Osteocyte (in vitro differentiated cells): ENCODE measurements around the gene SLIT1. TPM values are rescaled to one million over a fixed set of nuclear protein-coding genes. Genes with fewer than 3 reads are reported as not detected.

ENCODE experiments used
- DNase-seq: peaks from one replicate; pipeline ENCODE4 v3.0.0; 2021; ENCODE audit warnings: mixed read lengths; ENCODE audit not compliant: unreplicated experiment; ENCODE audit errors: extremely low spot score
- H3K27ac Mint-ChIP-seq: one replicate; pipeline ENCODE4 v1.8.0; 2021; ENCODE audit warnings: mild to moderate bottlenecking, mixed read lengths; ENCODE audit not compliant: unreplicated experiment
- H3K27me3 Mint-ChIP-seq: one replicate; pipeline ENCODE4 v1.8.0; 2021; ENCODE audit warnings: mixed read lengths; ENCODE audit not compliant: unreplicated experiment
- H3K36me3 Mint-ChIP-seq: one replicate; pipeline ENCODE4 v1.8.0; 2021; ENCODE audit warnings: mixed read lengths; ENCODE audit not compliant: unreplicated experiment
- H3K4me1 Mint-ChIP-seq: one replicate; pipeline ENCODE4 v1.8.0; 2021; ENCODE audit warnings: mixed read lengths; ENCODE audit not compliant: unreplicated experiment
- H3K4me3 Mint-ChIP-seq: one replicate; pipeline ENCODE4 v1.8.0; 2021; ENCODE audit warnings: mild to moderate bottlenecking, moderate library complexity, mixed read lengths; ENCODE audit not compliant: unreplicated experiment
- H3K9me3 Mint-ChIP-seq: one replicate; pipeline ENCODE4 v1.8.0; 2021; ENCODE audit warnings: mixed read lengths; ENCODE audit not compliant: unreplicated experiment
- CTCF ChIP-seq: fragments of 200-600 bp; sonication (generic); IDR thresholded peaks from 2 replicates; pipeline ENCODE4 v1.5.0; 2021; ENCODE audit warnings: antibody characterized with exemption, mild to moderate bottlenecking, moderate library complexity
- total RNA-seq: library from RNA; stranded (reverse); gene quantifications from 2 replicates; pipeline ENCODE4 v1.2.1, GENCODE V29; 2021

Gene SLIT1
- total RNA-seq, 1 donor from 2014 or later: not detected

GRCh38 chr10:97142834-97143233 is 42.9 kb downstream of the SLIT1 start:
- no peak for DNase-seq
- Mint-ChIP-seq H3K4me3 (no peak overlapping the region), H3K36me3 (no peaks in the 10 kb centered on the region), H3K27me3 (peaks cover 78% of the 10 kb centered on the region), H3K9me3 (peaks cover 6% of the 10 kb centered on the region), H3K27ac (no peak overlapping the region), H3K4me1 (peaks cover 12% of the 10 kb centered on the region)
- no peak for TF ChIP-seq CTCF

- Mint-ChIP-seq H3K4me1 (peaks cover 12% of the 10 kb centered on the region), H3K27me3 (peaks cover 75% of the 10 kb centered on the region), H3K36me3 (no peaks in the 10 kb centered on the region), H3K27ac (no peak overlapping the region), H3K4me3 (no peak overlapping the region), H3K9me3 (peaks cover 6% of the 10 kb centered on the region)
- no peak for TF ChIP-seq CTCF
- no peak for DNase-seq
Measured at GRCh38 chr10:97140902-97141745, 44.6 kb downstream of the SLIT1 start.

- Mint-ChIP-seq H3K4me1 (peaks cover 12% of the 10 kb centered on the region), H3K9me3 (peaks cover 6% of the 10 kb centered on the region), H3K27ac (no peak overlapping the region), H3K36me3 (no peaks in the 10 kb centered on the region), H3K4me3 (no peak overlapping the region), H3K27me3 (peaks cover 72% of the 10 kb centered on the region)
- no peak for DNase-seq
- no peak for TF ChIP-seq CTCF
Measured at GRCh38 chr10:97140049-97140846, 45.5 kb downstream of the SLIT1 start.

GRCh38 chr10:97139651-97140048 is 46.1 kb downstream of the SLIT1 start:
- no peaks in the 10 kb centered on the region for H3K36me3 Mint-ChIP-seq
- no peak overlapping the region for H3K4me3 Mint-ChIP-seq
- peaks cover 78% of the 10 kb centered on the region for H3K27me3 Mint-ChIP-seq
- H3K4me1 Mint-ChIP-seq: peaks cover 12% of the 10 kb centered on the region
- no peak for DNase-seq
- H3K27ac Mint-ChIP-seq: no peak overlapping the region
- H3K9me3 Mint-ChIP-seq: peaks cover 6% of the 10 kb centered on the region
- no peak for TF ChIP-seq CTCF

- Mint-ChIP-seq H3K4me1 (peaks cover 12% of the 10 kb centered on the region), H3K27me3 (peaks cover 74% of the 10 kb centered on the region), H3K36me3 (no peaks in the 10 kb centered on the region)
Measured at GRCh38 chr10:97138846-97139245, 46.9 kb downstream of the SLIT1 start.

More at GRCh38 chr10:97138846-97139245, 46.9 kb downstream of the SLIT1 start:
- H3K9me3 Mint-ChIP-seq: peaks cover 6% of the 10 kb centered on the region
- DNase-seq: no peak
- H3K4me3 Mint-ChIP-seq: no peak overlapping the region
- H3K27ac Mint-ChIP-seq: no peak overlapping the region
- TF ChIP-seq CTCF: no peak
